Transverse colon (tissue), 3 donors: Measurements from ENCODE around the gene CFAP299.

ENCODE experiments used
- EP300 ChIP-seq: sonication (generic); formaldehyde crosslinking; IDR thresholded peaks from one replicate; pipeline ENCODE4 v1.6.1; 2017; ENCODE audit warnings: antibody characterized with exemption, low read depth
- POLR2A ChIP-seq: fragments of 450-650 bp; IDR thresholded peaks from one replicate; pipeline ENCODE4 v1.6.1; 2016; ENCODE audit warnings: antibody characterized with exemption, mild to moderate bottlenecking, moderate library complexity
- TF ChIP-seq, protein P1 (sequence below), 5 experiments: fragments of 200-600 bp in 3 of 5; fragments of 450-650 bp in 2 of 5; sonication (generic) in 3 of 5; IDR thresholded peaks; 1 replicate in 2 of 5; 2 replicates in 3 of 5; pipeline ENCODE4 v1.5.1; 2016 to 2017; ENCODE audit warnings: antibody characterized with exemption in 5 of 5, inconsistent platforms in 3 of 5, mild to moderate bottlenecking in 2 of 5, moderate library complexity in 1 of 5

DNA sequence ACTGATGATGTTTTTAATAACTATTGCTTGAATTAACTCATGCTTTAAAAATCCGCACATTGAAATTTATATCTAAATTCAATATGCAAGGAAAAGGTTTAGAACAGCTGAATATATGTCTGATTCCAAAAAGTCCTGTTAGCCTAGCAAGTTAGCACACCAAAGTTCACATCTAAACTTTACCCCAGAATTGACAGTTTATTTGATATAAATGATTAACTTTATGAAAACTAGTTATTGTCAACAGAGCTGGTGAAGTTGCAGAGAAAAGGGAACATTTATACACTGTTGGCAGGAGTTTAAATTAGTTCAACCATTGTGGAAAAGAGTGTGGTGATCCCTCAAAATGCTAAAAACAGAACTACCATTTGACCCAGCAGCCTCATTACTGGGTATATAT lies 574.4 kb downstream of the CFAP299 start:
- TF ChIP-seq, protein P1, sequence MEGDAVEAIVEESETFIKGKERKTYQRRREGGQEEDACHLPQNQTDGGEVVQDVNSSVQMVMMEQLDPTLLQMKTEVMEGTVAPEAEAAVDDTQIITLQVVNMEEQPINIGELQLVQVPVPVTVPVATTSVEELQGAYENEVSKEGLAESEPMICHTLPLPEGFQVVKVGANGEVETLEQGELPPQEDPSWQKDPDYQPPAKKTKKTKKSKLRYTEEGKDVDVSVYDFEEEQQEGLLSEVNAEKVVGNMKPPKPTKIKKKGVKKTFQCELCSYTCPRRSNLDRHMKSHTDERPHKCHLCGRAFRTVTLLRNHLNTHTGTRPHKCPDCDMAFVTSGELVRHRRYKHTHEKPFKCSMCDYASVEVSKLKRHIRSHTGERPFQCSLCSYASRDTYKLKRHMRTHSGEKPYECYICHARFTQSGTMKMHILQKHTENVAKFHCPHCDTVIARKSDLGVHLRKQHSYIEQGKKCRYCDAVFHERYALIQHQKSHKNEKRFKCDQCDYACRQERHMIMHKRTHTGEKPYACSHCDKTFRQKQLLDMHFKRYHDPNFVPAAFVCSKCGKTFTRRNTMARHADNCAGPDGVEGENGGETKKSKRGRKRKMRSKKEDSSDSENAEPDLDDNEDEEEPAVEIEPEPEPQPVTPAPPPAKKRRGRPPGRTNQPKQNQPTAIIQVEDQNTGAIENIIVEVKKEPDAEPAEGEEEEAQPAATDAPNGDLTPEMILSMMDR (IDR thresholded peaks at IDR 0.05) = no peak
- TF ChIP-seq POLR2A (no peak), EP300 (no peak)
